Hematopoietic multipotent progenitor cell (in vitro differentiated cells): ENCODE results near the gene CPNE1. TPM values are rescaled to one million over a fixed set of nuclear protein-coding genes. Genes with fewer than 3 reads are reported as not detected.
"Not testable (repeated sequence)": the region's sequence is repeated elsewhere in the genome, so short reads cannot be mapped to it uniquely, and the experiment has no call there.

Experiments
- DNase-seq, 3 donors: peaks; one replicate each; pipeline ENCODE4 v3.0.0-alpha.2; 2011 to 2015; ENCODE audit warnings: low read depth in 2 of 3, low spot score in 2 of 3
- total RNA-seq: library from RNA; depleted of rRNA; stranded (reverse); fragments of >200 nt; gene quantifications from one replicate; pipeline ENCODE4 v1.2.3, GENCODE V29; 2012

Gene CPNE1
- total RNA-seq, 1 donor: 369 TPM

GRCh38 chr20:35698298-35699126 lies 33.8 kb upstream of the CPNE1 start:
- peak in 2 of 3 donors; percentile 21 to 26 for DNase-seq

GRCh38 chr20:35697696-35698297 lies 33.1 kb upstream of the CPNE1 start:
- DNase-seq: no peak

- no peak for DNase-seq
These were observed 31.3 kb upstream of the CPNE1 start for GRCh38 chr20:35695978-35696377.

- DNase-seq: no peak
These were observed 30.6 kb upstream of the CPNE1 start for GRCh38 chr20:35695245-35695749.

DNA sequence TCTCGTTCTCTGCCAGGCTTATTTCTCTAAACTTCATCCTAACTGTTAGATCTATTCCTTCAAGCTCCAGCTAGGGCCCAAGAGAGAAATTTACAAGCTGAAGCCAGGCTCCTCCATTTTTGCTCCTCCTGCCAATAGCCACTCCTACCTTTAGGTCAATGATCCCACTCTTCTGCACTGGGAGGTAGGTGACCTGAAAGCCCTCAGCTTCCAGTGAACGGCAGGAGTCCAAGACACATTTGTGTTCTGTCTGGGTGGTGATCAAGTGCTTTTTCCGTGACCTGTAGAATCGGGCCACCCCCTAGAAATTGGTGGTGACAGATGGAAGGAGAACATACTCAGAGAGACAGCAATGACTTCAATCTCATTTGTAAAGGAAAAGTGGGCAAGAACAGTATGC lies 25.6 kb upstream of the CPNE1 start:
- DNase-seq: no peak

DNA sequence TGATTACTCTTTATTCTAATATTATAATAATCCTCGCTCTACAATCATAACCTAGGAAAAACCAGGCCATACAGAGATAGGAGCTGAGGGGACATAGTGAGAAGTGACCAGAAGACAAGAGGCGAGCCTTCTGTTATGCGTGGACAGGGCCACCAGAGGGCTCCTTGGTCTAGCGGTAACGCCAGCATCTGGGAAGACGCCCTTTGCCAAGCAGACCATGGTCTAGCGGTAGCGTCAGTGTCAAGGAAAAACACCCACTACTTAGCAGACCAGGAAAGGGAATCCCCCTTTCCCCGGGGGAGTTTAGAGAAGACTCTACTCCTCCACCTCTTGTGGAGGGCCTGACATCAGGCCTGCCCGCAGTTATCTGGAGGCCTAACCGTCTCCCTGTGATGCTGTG lies 22.2 kb upstream of the CPNE1 start:
- not testable (repeated sequence) for DNase-seq

DNA sequence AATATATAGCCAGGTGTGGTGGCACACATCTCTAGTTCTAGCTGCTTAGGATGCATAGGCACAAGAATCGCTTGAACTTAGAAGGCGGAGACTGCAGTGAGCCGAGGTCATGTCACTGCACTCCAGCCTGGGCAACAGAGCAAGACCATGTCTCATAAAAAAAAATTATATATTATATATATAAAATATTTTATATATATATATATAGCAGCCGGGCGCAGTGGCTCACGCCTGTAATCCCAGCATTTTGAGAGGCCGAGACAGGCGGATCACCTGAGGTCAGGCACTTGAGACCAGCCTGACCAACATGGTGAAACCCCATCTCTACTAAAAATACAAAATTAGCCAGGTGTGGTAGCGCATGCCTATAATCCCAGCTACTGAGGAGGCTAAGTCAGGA lies 20.7 kb upstream of the CPNE1 start:
- DNase-seq: not testable (repeated sequence)

DNA sequence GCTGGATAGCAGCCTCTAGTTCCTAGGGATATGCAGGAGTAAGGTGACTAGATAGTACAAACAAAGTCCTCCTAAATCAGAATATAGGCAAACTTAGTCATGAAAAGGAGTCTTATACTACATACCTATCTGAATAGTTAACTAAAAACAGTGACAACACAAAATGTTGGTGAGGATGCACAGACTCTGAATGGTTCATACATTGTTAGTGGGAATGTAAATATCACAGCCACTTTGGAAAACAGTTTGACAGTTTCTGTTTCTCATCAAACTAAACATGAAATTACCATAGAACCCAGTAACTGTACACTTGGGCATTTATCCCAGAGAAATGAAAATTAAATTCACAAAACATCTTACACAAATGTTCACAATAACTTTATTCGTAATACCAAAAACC lies 17.3 kb upstream of the CPNE1 start:
- no peak for DNase-seq

DNA sequence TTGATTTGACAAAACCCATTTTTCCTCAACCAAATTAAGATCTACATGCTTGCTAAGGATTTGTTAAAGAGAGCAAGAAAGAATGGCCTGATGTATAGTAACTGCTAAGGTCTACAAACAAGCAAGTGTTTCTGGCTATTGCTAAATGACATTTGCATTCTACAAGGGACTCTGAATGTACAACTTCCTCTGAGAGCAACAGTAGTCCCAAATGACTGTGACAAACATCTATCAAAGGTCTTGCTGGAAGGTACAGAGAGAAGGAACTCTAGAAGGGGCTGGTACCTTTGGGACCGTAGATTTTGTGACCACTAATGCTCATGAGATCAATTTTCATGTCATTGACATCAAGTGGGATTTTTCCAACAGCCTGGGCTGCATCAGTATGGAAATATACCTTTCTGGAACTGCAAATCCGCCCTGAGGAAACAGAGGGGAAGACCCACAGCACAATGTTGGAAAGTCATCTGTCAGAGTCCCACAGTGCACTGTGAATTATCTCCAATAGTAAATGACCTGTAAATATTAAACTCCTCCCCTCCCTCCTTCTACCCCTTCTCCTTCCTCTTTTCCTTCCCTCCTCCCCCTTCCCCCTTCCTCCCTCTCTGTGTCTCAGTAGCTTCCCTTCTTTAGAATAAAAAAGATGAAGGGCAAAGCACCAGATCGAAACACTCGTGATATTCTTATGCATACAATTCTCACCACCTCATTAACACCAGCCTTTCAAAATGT lies 15.9 kb upstream of the CPNE1 start:
- peak in 2 of 3 donors; percentile 43 to 66 for DNase-seq

DNA sequence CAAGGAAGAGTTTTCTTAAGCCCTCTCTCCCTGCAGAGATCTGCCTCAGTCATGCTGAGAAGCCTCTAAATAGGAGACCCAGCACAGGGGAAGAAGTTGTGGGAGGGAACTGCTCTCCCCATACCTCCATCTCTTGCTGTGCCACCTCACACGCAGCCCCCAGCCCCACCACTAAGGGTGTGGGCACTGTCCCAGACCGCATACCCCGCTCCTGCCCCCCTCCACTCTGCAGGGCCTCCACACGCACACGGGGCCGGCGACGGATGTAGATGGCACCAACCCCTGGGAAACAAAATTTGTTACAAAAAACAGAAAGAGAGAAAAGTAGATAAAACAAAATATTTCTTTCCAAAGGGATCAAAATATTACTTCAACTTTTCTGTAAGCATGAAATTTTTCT lies 10.2 kb upstream of the CPNE1 start:
- no peak for DNase-seq

- no peak for DNase-seq
These were observed 9.2 kb upstream of the CPNE1 start for GRCh38 chr20:35673884-35674283.

GRCh38 chr20:35669681-35670080 lies 5.0 kb upstream of the CPNE1 start:
- no peak for DNase-seq

- DNase-seq: no peak
These were observed 4.5 kb upstream of the CPNE1 start for GRCh38 chr20:35669221-35669620.

- no peak for DNase-seq
These were observed 1.2 kb upstream of the CPNE1 start for GRCh38 chr20:35665949-35666288.

- DNase-seq: peak; percentile 41 to 64 (median 60)
These were observed 909 bp downstream of the CPNE1 start for GRCh38 chr20:35663516-35664465.

DNA sequence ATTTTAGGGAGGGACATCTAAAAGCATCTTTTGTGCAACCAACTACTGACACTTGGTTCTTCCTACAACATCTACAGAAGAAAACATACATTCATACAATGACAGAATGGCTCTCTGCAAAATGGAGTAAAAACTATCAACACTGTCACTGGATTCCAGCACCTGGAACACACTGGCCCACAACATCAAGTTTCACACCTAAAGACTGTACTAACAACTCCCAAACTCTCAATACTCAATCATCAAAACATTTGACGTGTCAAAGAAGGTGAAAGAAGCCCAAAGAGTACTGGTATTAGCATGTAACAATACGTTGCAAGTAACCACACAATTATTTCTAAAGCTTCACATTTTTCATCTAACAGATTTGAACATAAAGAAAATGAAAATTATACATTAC lies 2.1 kb downstream of the CPNE1 start:
- no peak for DNase-seq

DNA sequence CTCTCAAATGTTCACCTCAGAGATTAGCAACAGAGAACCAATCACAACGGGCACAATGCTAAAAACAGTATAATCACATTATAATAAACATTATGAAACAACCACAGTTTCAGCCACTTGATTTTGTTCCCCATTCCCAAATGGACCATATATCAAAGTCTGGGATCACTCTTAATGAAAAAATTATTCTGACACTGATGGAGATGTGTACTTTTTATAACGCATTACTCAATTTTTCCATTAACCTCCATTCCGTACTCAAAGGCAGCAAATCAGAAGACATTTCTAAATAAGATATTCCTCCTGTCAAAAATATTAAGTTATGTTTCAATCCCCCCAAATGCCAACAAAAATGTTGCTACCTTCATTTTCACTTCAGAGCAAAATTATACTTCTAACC lies 2.8 kb downstream of the CPNE1 start:
- DNase-seq: no peak

DNA sequence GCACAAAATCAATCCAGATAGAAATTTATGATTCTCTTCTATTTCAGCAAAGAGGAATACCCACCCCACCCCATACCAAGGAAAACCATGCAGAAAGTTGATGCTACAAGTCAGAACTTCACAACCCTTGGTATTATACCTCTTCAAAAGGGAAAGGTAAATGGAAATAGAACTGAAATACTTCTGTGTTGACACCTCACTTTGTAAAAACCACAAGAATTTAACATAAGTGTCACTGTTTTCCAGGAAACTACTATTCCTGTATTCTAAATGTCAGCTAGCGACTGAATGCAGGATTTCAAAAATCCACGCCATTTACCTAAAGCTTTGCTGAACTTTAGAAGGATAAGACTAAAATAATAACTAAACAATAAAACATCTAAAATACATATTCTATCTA lies 3.6 kb downstream of the CPNE1 start:
- DNase-seq: no peak

DNA sequence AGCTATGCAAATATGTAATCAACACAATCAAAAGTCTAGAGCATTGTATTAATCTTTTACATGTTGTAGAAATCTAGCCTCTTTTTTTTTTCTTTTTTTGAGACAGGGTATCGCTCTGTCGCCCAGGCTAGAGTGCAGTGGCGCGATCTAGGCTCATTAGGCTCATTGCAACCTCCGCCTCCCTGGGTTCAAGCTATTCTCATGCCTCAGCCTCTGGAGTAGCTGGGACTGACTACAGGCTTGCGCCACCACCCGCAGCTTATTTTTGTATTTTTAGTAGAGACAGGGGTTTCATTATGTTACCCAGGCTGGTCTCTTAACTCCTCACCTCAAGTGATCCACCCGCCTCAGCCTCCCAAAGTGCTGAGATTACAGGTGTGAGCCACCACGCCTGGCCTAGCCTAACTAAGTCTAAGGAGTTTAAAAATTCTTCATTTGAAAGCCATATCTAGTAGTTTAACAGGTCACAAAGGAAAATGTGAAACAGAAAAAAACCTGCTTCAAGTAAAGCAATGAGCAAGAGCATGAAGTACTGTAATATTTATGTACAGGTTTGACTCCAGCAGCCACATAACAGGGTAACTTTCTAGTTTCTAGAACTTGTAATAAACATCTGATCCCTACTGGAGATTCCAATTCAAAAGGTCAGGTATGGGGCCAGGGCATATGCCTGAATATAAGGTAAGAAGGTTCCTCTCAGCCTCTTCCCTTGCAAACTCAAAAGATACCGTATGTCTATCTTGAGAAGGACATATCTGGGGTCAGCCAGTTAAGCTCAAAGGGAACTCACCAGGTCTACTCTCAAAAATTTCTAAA lies 4.4 kb downstream of the CPNE1 start:
- DNase-seq: no peak

DNA sequence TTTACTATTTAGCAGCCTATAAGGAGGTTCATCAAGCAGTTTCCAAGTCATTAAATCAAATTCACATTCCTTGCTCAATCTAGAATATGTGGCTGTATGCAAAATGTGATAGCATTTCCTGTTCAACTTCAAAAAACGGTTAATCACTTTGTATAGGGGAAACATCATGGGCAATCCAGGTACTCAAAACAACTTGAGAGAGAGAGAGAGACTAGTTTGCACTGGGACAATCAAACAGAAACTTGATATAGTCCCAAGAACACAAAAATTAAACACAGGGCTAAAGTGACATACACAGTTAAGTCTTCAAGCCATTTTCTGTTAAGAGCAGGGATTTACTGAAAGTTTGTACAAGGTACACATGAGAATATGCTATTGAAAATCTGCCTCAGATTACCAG lies 7.4 kb downstream of the CPNE1 start:
- peak in 2 of 3 donors; percentile 5 for DNase-seq
